ENCODE measurements around the gene PPP1R2B. TPM values are rescaled to one million over a fixed set of nuclear protein-coding genes. Genes with fewer than 3 reads are reported as not detected.
A peak's percentile ranks its signal among the peaks of the same experiment; 100 is the strongest.

PPP1R2B gene
- total RNA-seq, 2 experiments from 2014 or later: 0.16 TPM; not detected in 1

GRCh38 chr5:156825688-156826087 is 24.4 kb upstream of the PPP1R2B start:
- no peaks in the 10 kb centered on the region for H3K36me3 Mint-ChIP-seq (ENCODE audit: low read depth)

DNA sequence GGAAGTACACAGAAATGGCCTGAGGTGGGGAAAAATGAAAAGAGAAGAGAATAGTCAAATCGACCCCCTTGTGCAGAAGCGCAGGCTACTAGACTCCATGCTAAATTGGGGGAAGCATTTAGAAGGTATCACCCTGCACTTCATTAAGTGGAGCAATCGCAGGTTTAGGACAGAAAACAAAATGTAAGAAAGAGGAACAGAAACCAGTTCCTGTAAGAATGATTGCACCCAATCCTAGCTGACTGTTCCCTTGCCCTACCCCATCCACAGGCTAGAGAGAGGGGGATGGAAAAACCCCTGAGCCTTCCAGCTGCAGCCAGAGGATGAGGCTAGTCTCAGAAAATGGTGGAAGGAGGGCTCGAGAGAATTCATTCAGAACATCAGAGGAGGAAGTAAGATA is 23.9 kb upstream of the PPP1R2B start:
- intact Hi-C loops (cut with micrococcal nuclease): no loop called here
- Mint-ChIP-seq H3K36me3 (ENCODE audit: low read depth) (no peaks in the 10 kb centered on the region), H3K27ac (no peak overlapping the region), H3K4me3 (no peak overlapping the region), H3K4me1 (ENCODE audit: low read depth) (no peaks in the 10 kb centered on the region), H3K27me3 (no peaks in the 10 kb centered on the region), H3K9me3 (peaks cover 10% of the 10 kb centered on the region)
- CTCF ChIA-PET: no interaction called here
- POLR2A ChIA-PET: no interaction called here
- TF ChIP-seq, protein P1, sequence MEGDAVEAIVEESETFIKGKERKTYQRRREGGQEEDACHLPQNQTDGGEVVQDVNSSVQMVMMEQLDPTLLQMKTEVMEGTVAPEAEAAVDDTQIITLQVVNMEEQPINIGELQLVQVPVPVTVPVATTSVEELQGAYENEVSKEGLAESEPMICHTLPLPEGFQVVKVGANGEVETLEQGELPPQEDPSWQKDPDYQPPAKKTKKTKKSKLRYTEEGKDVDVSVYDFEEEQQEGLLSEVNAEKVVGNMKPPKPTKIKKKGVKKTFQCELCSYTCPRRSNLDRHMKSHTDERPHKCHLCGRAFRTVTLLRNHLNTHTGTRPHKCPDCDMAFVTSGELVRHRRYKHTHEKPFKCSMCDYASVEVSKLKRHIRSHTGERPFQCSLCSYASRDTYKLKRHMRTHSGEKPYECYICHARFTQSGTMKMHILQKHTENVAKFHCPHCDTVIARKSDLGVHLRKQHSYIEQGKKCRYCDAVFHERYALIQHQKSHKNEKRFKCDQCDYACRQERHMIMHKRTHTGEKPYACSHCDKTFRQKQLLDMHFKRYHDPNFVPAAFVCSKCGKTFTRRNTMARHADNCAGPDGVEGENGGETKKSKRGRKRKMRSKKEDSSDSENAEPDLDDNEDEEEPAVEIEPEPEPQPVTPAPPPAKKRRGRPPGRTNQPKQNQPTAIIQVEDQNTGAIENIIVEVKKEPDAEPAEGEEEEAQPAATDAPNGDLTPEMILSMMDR (IDR thresholded peaks at IDR 0.05): no peak
- DNase-seq (no peak), ATAC-seq (no peak)

More at GRCh38 chr5:156825688-156826087, 24.4 kb upstream of the PPP1R2B start:
- Mint-ChIP-seq H3K4me1 (ENCODE audit: low read depth) (no peaks in the 10 kb centered on the region), H3K27me3 (no peaks in the 10 kb centered on the region), H3K27ac (no peak overlapping the region), H3K9me3 (peaks cover 10% of the 10 kb centered on the region), H3K4me3 (no peak overlapping the region)
- POLR2A ChIA-PET: no interaction called here
- ATAC-seq (no peak), DNase-seq (no peak)
- CTCF ChIA-PET: no interaction called here
- intact Hi-C loops (cut with micrococcal nuclease): no loop called here
- TF ChIP-seq, protein P1 (IDR thresholded peaks at IDR 0.05): no peak

DNA sequence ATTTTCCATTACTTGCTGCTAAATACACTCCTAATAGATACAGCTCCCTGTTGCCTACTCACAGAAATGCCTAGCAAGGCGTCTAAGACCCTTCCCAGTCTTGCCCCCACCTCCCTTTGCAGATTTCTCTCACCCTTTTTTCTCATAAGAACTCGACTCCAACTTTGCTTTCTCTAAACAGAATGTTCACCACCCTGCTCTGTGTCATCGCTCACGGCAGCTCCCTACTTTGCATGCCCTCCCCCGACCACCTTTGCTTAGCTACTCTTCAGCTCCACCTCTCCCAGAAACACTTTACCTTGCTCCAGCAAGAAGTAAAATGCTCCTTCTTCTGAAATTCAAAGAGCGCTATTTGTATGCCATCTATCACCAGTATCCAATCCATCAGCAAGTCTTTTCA is 15.2 kb upstream of the PPP1R2B start:
- ChIA-PET POLR2A (no interaction called here), CTCF (interaction anchor here (0.8 to 1.9 kb wide), 3 partner anchors 20 to 107 kb away, joined by 3 to 8 read pairs (median 3); no protein-coding TSS in a partner anchor)
- Mint-ChIP-seq H3K9me3 (no peaks in the 10 kb centered on the region), H3K27ac (no peak overlapping the region), H3K36me3 (ENCODE audit: low read depth) (no peaks in the 10 kb centered on the region), H3K4me1 (ENCODE audit: low read depth) (peaks cover 4% of the 10 kb centered on the region), H3K27me3 (no peaks in the 10 kb centered on the region), H3K4me3 (no peak overlapping the region)
- TF ChIP-seq, protein P1 (IDR thresholded peaks at IDR 0.05): no peak
- no peak for DNase-seq
- ATAC-seq: no peak
- intact Hi-C loops (cut with micrococcal nuclease): no loop called here

GRCh38 chr5:156835905-156836304 is 14.2 kb upstream of the PPP1R2B start:
- ChIA-PET POLR2A (no interaction called here), CTCF (interaction anchor here (0.6 to 1.9 kb wide), 3 partner anchors 34 to 98 kb away, joined by 3 to 8 read pairs (median 3); no protein-coding TSS in a partner anchor)
- intact Hi-C loops (cut with micrococcal nuclease): no loop called here
- H3K27me3 Mint-ChIP-seq: no peaks in the 10 kb centered on the region
- H3K27ac Mint-ChIP-seq: no peak overlapping the region
- peaks cover 4% of the 10 kb centered on the region for H3K4me1 Mint-ChIP-seq (ENCODE audit: low read depth)
- no peaks in the 10 kb centered on the region for H3K9me3 Mint-ChIP-seq
- H3K4me3 Mint-ChIP-seq: no peak overlapping the region
- DNase-seq (peak; percentile 7), ATAC-seq (no peak)
- no peaks in the 10 kb centered on the region for H3K36me3 Mint-ChIP-seq (ENCODE audit: low read depth)
- TF ChIP-seq, protein P1 (IDR thresholded peaks at IDR 0.05): peak; percentile 33

DNA sequence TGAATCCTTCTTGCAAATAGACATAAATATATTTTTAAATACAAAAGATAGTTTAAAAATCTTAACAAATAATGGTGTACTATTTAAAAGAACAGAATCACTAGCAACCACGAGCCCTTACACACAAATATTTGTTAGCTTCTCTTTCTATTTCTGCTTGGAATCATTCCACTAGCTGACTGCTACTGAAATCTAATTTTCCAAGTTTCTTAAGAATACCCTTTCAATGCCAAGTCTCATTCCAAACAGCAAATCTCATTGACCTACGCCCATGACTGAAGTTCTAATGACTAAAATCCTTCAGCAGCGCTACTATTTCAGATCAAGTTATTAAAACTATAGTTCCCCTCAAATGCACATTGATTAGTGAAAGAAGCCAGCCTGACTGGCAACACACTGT is 13.2 kb upstream of the PPP1R2B start:
- Mint-ChIP-seq H3K27me3 (no peaks in the 10 kb centered on the region), H3K4me1 (ENCODE audit: low read depth) (peaks cover 4% of the 10 kb centered on the region), H3K36me3 (ENCODE audit: low read depth) (no peaks in the 10 kb centered on the region), H3K4me3 (no peak overlapping the region), H3K9me3 (no peaks in the 10 kb centered on the region), H3K27ac (no peak overlapping the region)
- TF ChIP-seq, protein P1 (IDR thresholded peaks at IDR 0.05): no peak
- POLR2A ChIA-PET: no interaction called here
- ATAC-seq (no peak), DNase-seq (no peak)
- CTCF ChIA-PET: no interaction called here
- intact Hi-C loops (cut with micrococcal nuclease): no loop called here

All from activated CD8-positive, alpha-beta T cell treated with anti-CD3 and anti-CD28 coated beads for 36 hours (primary cell).